Left colon (tissue), 2 donors: ENCODE results near the gene PARD3B. TPM values are rescaled to one million over a fixed set of nuclear protein-coding genes. Genes with fewer than 3 reads are reported as not detected.
A peak's percentile ranks its signal among the peaks of the same experiment; 100 is the strongest.

Experiments
- ATAC-seq: fragments of 200-7000 bp; cut with Tn5 transposase; one replicate; pipeline ENCODE4 v1.9.1; 2020; ENCODE audit warnings: mild to moderate bottlenecking, moderate library complexity
- DNase-seq, 2 donors: peaks; one replicate each; pipeline ENCODE4 v3.0.0-alpha.2; 2020
- intact Hi-C, 2 donors: fragments of 100-400 bp; cut with DNase I in 1 of 2; cut with micrococcal nuclease in 1 of 2; formaldehyde crosslinking; loops; one replicate each; pipeline versions ENCODE4 v1.11.2 to v1.14.0; 2022; cut with DNase I, micrococcal nuclease
- total RNA-seq, 2 donors: library from RNA; stranded (reverse); fragmentation: NEBNext Ultra II Directional; extraction: Animal tissue kit (Norgen Biotek cat#: 25700); gene quantifications; one replicate each; pipeline ENCODE4 v1.2.1, GENCODE V29; 2021
- donor health status: DM: no; HTN: no; CAD: no.
- donor health status: DM: yes; HTN: yes; CAD: no.

The PARD3B gene
- total RNA-seq, 2 donors from 2014 or later, result 28.3 to 30.5 TPM

DNA sequence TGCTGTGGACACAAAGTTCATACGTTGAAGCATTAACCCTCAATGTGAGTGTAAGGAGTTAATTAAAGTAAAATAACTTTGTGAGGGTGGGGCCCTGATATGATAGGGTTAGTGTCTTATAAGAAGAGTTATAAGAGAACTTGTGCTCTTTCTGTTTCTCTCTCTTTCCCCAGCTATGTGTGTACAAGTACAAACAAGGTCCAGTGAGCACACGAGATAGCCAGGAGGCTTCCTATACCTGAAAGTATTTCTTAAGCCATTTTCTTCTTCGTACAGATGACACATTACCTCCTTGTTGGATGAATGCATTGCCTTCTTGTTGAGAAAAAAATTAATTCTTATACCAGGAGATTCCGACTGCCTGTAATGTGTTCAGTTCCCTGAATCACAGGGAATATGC, 301.2 kb downstream of the PARD3B start:
- intact Hi-C loops, result no loop called here
- ATAC-seq, result no peak

GRCh38 chr2:204849892-204850291, 304.6 kb downstream of the PARD3B start:
- no peak for DNase-seq
- ATAC-seq, result peak; percentile 45
- intact Hi-C loops, result no loop called here

More for the DNA sequence above, 301.2 kb downstream of the PARD3B start:
- no peak for DNase-seq

- no peak for ATAC-seq
- intact Hi-C loops, result no loop called here
- DNase-seq, result no peak
These were observed 305.3 kb downstream of the PARD3B start for GRCh38 chr2:204850581-204850980.

DNA sequence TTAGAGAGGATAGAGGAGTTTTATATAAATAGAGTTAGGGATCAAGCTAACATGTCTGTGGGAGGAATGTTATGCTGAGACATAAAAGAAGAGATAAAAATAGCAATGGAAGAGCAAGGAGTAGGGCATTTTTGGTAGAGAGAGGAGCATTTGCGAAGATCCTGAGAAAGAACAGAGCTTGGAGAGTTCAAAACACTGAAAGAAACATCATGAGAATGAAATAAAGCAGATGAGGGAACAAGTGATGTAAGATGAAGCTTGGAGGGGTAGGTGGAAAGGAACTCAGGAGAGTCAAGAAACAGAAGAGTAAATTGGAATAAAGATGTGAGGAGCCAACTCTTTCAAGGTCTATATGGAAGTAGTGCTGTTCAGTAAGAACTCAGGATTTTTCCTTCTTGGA, 308.6 kb downstream of the PARD3B start:
- no peak for DNase-seq
- intact Hi-C loops, result no loop called here

GRCh38 chr2:204860274-204860673, 315.0 kb downstream of the PARD3B start:
- intact Hi-C loops, result no loop called here
- DNase-seq (peak in 1 of 2 donors; percentile 25), ATAC-seq (no peak)

More for the DNA sequence above, 308.6 kb downstream of the PARD3B start:
- ATAC-seq, result no peak

DNA sequence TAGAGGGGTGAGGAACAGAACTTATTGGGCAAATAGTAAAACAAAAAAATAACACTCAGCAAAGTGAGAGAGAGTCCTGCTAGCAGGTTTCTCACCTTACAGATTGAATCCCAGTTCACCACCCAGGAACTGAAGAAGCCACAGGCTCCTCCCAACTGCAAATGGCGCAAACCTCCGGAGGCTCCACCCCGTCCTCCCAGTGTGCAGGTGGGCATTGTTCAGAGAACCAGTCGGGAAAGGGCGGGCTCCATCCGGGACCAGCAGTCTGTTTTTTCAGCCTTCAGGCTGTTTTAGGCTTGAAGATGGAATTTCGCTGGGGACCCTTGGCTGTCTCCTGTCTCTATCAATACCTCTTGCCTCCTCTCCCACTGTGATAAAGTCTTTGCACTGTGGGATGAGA, 317.5 kb downstream of the PARD3B start:
- no peak for ATAC-seq
- intact Hi-C loops, result no loop called here
- no peak for DNase-seq

- intact Hi-C loops, result no loop called here
- ATAC-seq, result no peak
- no peak for DNase-seq
These were observed 318.1 kb downstream of the PARD3B start for GRCh38 chr2:204863336-204863735.

DNA sequence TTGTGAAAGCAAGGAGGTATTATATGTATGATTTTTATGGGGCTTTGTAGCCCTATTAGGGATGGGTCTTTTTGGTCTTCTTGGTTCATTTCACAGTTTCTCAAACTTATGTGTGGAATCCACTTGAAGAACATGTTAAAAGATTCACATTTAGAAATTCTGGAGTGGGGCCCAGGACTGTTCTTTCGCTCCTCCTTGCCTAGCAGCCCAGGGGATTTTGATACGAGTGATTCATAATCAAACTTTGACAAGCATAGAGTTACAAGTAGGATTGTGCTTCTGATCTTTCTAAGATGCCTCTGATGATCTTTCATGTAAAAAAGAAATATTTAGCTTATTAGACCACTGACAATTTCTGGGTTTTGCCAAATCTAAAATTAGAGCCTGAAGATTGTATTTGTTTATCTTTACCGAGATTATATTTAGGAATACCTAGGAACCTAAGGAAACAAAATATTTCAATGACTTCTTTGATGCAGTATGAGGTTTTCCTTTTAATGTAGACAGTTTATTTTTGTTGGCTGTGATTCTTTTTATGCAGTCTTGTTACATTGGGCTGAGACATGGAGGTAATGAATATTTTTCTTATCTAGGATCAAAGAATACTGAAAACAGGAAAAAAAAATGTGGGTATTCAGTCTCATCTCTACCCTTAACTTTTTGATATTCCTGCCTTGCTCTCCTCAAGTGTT, 324.0 kb downstream of the PARD3B start:
- intact Hi-C loops, result no loop called here
- ATAC-seq, result no peak

GRCh38 chr2:204870053-204870452, 324.8 kb downstream of the PARD3B start:
- DNase-seq (no peak), ATAC-seq (no peak)
- intact Hi-C loops, result loop anchor here in 1 of 2 donors (10.0 kb wide), 1 partner anchor 805 kb away; no protein-coding TSS in a partner anchor

More for the DNA sequence above, 324.0 kb downstream of the PARD3B start:
- no peak for DNase-seq

DNA sequence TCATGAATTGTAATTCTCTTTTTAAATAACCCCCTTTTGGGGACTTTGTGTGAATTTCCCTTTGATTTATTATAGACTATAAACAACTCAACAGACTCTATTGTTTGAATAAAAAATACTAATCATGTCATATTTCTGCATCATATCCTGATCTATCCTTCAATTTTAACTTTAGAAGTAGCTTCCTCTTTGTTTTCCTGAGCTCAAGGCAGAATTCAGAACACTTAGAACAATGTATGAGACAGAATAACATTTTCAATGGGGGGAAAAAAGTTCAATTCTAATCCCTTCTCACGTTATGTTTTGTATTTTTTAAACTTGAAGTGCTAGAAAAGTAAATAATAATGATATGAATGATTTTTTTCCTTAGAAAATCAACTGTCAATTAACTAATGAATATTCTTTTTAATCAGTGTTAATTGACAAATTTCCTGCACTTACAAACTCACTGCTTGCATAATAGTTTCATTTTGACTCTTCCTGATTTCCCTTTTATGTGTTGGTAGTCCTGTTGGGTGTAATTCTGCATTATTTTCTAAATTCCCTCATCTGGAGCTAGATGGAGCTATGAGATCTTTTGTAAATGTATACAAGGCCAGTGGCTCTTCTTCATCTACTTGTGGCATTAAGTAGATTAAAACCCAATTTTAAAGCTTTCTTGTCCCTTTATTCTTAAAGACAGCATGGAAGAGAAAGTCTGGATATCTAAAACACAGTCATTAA, 326.1 kb downstream of the PARD3B start:
- intact Hi-C loops, result loop anchor here in 1 of 2 donors (10.0 kb wide), 1 partner anchor 803 kb away; no protein-coding TSS in a partner anchor
- DNase-seq, result no peak
- peak; percentile 34 for ATAC-seq

- DNase-seq, result no peak
- intact Hi-C loops, result loop anchor here in 1 of 2 donors (10.0 kb wide), 1 partner anchor 798 kb away; no protein-coding TSS in a partner anchor
- ATAC-seq, result no peak
These were observed 331.0 kb downstream of the PARD3B start for GRCh38 chr2:204876311-204876710.

- no peak for ATAC-seq
- intact Hi-C loops, result loop anchor here in 1 of 2 donors (10.0 kb wide), 1 partner anchor 797 kb away; no protein-coding TSS in a partner anchor
- DNase-seq, result no peak
These were observed 332.4 kb downstream of the PARD3B start for GRCh38 chr2:204877691-204878090.

- intact Hi-C loops, result no loop called here
- ATAC-seq (no peak), DNase-seq (no peak)
These were observed 335.7 kb downstream of the PARD3B start for GRCh38 chr2:204880928-204881327.

DNA sequence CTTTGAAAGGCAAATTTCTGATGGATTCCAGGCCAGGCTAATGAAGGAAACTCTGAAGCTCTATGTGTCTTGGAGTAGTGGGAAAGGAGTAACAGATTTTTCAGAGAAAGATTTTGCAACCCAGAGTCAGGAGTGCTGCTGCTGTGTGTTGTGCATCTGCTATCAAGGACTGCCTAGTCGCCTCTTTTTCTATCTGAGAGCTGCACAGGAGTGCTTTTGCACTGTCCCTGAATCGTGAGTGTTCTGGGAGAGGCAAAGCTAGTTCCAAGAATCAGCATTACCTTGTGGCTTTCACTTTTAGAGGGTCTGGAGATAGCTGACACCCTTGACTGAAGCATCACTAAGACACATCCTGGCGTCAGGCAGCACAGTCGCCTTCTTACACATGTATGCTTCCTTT, 336.4 kb downstream of the PARD3B start:
- DNase-seq, result no peak

GRCh38 chr2:204885747-204886146, 340.5 kb downstream of the PARD3B start:
- intact Hi-C loops, result no loop called here
- ATAC-seq (no peak), DNase-seq (no peak)

More for the DNA sequence above, 336.4 kb downstream of the PARD3B start:
- intact Hi-C loops, result no loop called here
- ATAC-seq, result no peak

GRCh38 chr2:204886713-204887112, 341.4 kb downstream of the PARD3B start:
- intact Hi-C loops, result no loop called here
- ATAC-seq, result no peak
- no peak for DNase-seq

GRCh38 chr2:204888222-204888621, 342.9 kb downstream of the PARD3B start:
- intact Hi-C loops, result no loop called here
- DNase-seq (no peak), ATAC-seq (no peak)

- ATAC-seq (no peak), DNase-seq (no peak)
- intact Hi-C loops, result no loop called here
These were observed 345.4 kb downstream of the PARD3B start for GRCh38 chr2:204890680-204891079.

DNA sequence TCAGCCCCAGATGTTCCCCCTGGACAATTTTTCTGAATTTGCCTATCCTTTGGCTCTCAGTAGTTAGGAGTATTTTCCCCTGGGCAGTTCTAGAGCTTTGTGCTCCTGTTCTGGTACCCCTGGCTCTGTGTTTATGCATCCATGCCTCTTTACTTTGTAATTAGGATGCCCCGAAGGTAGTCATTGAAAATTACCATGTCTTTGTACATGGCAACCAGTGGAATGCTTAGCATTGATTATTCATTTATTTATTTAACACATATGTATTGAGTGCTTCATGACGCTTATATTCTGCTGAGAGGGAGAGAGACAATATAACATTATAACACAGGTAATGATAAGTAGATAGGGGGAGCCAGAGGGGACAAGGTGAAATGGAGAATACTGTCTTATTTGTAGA, 346.5 kb downstream of the PARD3B start:
- intact Hi-C loops, result no loop called here
- ATAC-seq, result no peak
- no peak for DNase-seq
